ENCODE results near the gene ACBD4. TPM values are rescaled to one million over a fixed set of nuclear protein-coding genes. Genes with fewer than 3 reads are reported as not detected.
A peak's percentile ranks its signal among the peaks of the same experiment; 100 is the strongest.

Gene ACBD4, protein sequence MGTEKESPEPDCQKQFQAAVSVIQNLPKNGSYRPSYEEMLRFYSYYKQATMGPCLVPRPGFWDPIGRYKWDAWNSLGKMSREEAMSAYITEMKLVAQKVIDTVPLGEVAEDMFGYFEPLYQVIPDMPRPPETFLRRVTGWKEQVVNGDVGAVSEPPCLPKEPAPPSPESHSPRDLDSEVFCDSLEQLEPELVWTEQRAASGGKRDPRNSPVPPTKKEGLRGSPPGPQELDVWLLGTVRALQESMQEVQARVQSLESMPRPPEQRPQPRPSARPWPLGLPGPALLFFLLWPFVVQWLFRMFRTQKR
- 10 to 100 TPM; 24.9 to 96.1 (median 38.6) TPM for total RNA-seq

GRCh38 chr17:45135192-45135977 lies at the start of gene ACBD4:
Gene ACBD4 (plus strand): TSS chr17:45135687. CDS start chr17:45136145, 458 bp downstream.
- intact Hi-C loops (cut with DNase I; ENCODE audit: low total_unique reads) (loop anchor here (10.0 kb wide), 1 partner anchor 361 kb away; no protein-coding TSS in a partner anchor), in situ Hi-C loops (cut with MboI; ENCODE audit: low pct_ligation_motif_present in 1 of 4, low pct_unique_long_range_greater_than_20kb in 1 of 4, low sequenced_read_pairs in 3 of 4) (loop anchor here in 3 of 4 donors (5.0 to 10.0 kb wide), 2 partner anchors 59 to 62 kb away; no protein-coding TSS in a partner anchor)
- DNase-seq = peak; percentile 96
- WGBS, 2 donors (ENCODE audit: low coverage in 1 of 2) = 5 to 90% methylated on average over 2 to 38 of the region's 40 CpGs
- Histone ChIP-seq H3K9me3 (no peaks in the 10 kb centered on the region), H3K27ac (peak within 1 kb of the TSS; percentile 80 to 92 (median 90)), H3K36me3 (no peaks in the 10 kb centered on the region), H3K4me1 (peaks cover 17 to 50% (median 39%) of the 10 kb centered on the region in 4 donors), H3K4me3 (peak within 1 kb of the TSS; percentile 61 to 73 (median 68)), H3K27me3 (no peaks in the 10 kb centered on the region)
- TF ChIP-seq POLR2AphosphoS5 (IDR thresholded peaks at IDR 0.05) (peak; percentile 73 to 87 (median 79)), POLR2A (IDR thresholded peaks at IDR 0.05) (peak; percentile 80), CTCF (IDR thresholded peaks at IDR 0.05) (peak; percentile 100), EP300 (IDR thresholded peaks at IDR 0.05; ENCODE audit: low read depth) (no peak)

DNA sequence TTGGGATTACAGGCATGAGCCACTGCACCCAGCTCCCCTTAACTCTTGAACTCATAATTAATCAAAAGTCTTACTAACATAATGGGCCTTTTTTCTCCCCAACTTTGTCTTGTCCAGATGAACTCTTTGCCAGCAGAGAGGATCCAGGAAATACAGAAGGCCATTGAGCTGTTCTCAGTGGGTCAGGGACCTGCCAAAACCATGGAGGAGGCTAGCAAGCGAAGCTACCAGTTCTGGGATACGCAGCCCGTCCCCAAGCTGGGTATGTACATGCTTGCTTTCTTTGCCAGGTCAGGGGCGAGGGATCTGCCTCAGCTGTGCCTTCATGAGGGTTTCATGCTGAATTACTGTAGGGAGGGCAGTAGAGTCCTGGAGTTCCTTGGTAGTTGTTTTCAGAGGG lies 49.1 kb upstream of the ACBD4 start:
- Histone ChIP-seq H3K27ac (peak overlapping the region in 2 of 4 donors; percentile 14 to 30), H3K9me3 (no peaks in the 10 kb centered on the region), H3K4me3 (no peak overlapping the region), H3K36me3 (peaks cover 0 to 63% (median 26%) of the 10 kb centered on the region in 4 donors), H3K4me1 (peaks cover 0 to 20% (median 11%) of the 10 kb centered on the region in 4 donors), H3K27me3 (no peaks in the 10 kb centered on the region)
- in situ Hi-C loops (cut with MboI; ENCODE audit: low pct_ligation_motif_present in 1 of 4, low pct_unique_long_range_greater_than_20kb in 1 of 4, low sequenced_read_pairs in 3 of 4) = no loop called here
- 89% methylated on average over 4 of the region's 4 CpGs; no CpG with 5 or more reads in 1 of the 2 donors for WGBS, 2 donors (ENCODE audit: low coverage in 1 of 2)
- no peak for DNase-seq
- TF ChIP-seq CTCF (IDR thresholded peaks at IDR 0.05) = no peak
- TF ChIP-seq EP300 (IDR thresholded peaks at IDR 0.05; ENCODE audit: low read depth) = no peak
- TF ChIP-seq POLR2AphosphoS5 (IDR thresholded peaks at IDR 0.05) = no peak
- TF ChIP-seq POLR2A (IDR thresholded peaks at IDR 0.05) = no peak
- intact Hi-C loops (cut with DNase I; ENCODE audit: low total_unique reads) = no loop called here

DNA sequence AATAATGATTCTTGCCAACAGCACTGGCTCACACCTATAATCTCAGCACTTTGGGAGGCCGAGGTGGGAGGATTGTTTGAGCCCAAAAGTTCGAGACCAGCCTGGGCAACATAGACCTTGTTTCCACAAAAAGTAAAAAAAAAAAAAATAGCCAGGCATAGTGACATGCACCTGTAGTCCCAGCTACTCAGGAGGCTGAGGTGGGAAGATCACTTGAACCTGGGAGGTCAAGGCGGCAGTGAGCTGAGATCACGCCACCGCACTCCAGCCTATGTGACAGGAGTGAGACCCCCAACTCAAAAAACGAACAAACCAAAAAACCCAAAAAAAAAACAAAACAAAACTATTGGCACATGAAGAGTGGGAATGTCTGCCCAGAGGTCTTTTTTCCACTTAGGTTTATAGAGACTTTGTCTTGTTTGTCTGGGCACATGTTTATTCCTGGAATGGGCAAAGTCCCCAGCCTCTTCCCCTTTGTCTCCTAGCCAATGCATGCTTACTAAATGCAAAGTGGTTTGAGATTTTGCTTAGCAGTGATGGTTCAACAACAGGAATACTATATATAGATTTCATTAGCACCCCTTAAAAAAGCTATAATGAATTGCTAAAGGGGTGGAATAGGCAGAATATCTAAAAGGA lies 48.5 kb upstream of the ACBD4 start:
- in situ Hi-C loops (cut with MboI; ENCODE audit: low pct_ligation_motif_present in 1 of 4, low pct_unique_long_range_greater_than_20kb in 1 of 4, low sequenced_read_pairs in 3 of 4) (no loop called here), intact Hi-C loops (cut with DNase I; ENCODE audit: low total_unique reads) (no loop called here)
- H3K27me3 ChIP-seq = no peaks in the 10 kb centered on the region
- peak overlapping the region; percentile 17 to 44 (median 36) for H3K27ac ChIP-seq
- TF ChIP-seq CTCF (IDR thresholded peaks at IDR 0.05) (no peak), EP300 (IDR thresholded peaks at IDR 0.05; ENCODE audit: low read depth) (no peak), POLR2A (IDR thresholded peaks at IDR 0.05) (no peak), POLR2AphosphoS5 (IDR thresholded peaks at IDR 0.05) (no peak)
- peaks cover under 1 to 26% (median 14%) of the 10 kb centered on the region in 4 donors for H3K4me1 ChIP-seq
- peaks cover 0 to 67% (median 25%) of the 10 kb centered on the region in 4 donors for H3K36me3 ChIP-seq
- H3K9me3 ChIP-seq = no peaks in the 10 kb centered on the region
- 72 to 81% methylated on average over 6 of the region's 6 CpGs for WGBS, 2 donors (ENCODE audit: low coverage in 1 of 2)
- no peak for DNase-seq
- H3K4me3 ChIP-seq = no peak overlapping the region

All from transverse colon (tissue), 4 donors.